ENCODE data around the gene TAF1L. TPM values are rescaled to one million over a fixed set of nuclear protein-coding genes. Genes with fewer than 3 reads are reported as not detected.

Gene TAF1L
- total RNA-seq, 4 donors from 2014 or later = not detected

GRCh38 chr9:32587901-32588300 is 47.6 kb downstream of the TAF1L start:
- Histone ChIP-seq H3K36me3 (no peaks in the 10 kb centered on the region), H3K9me3 (no peaks in the 10 kb centered on the region), H3K27me3 (no peaks in the 10 kb centered on the region), H3K4me3 (no peak overlapping the region), H3K27ac (no peak overlapping the region), H3K4me1 (no peaks in the 10 kb centered on the region)
- intact Hi-C loops (cut with DNase I; ENCODE audit: low total_unique reads) (loop anchor here (10.0 kb wide), 1 partner anchor 377 kb away; no protein-coding TSS in a partner anchor), in situ Hi-C loops (cut with MboI; ENCODE audit: low pct_ligation_motif_present in 1 of 4, low pct_unique_long_range_greater_than_20kb in 1 of 4, low sequenced_read_pairs in 3 of 4) (loop anchor here in 3 of 4 donors (10.0 to 25.0 kb wide), 2 partner anchors 374 to 387 kb away; no protein-coding TSS in a partner anchor)
- no peak for DNase-seq
- TF ChIP-seq, protein P1, sequence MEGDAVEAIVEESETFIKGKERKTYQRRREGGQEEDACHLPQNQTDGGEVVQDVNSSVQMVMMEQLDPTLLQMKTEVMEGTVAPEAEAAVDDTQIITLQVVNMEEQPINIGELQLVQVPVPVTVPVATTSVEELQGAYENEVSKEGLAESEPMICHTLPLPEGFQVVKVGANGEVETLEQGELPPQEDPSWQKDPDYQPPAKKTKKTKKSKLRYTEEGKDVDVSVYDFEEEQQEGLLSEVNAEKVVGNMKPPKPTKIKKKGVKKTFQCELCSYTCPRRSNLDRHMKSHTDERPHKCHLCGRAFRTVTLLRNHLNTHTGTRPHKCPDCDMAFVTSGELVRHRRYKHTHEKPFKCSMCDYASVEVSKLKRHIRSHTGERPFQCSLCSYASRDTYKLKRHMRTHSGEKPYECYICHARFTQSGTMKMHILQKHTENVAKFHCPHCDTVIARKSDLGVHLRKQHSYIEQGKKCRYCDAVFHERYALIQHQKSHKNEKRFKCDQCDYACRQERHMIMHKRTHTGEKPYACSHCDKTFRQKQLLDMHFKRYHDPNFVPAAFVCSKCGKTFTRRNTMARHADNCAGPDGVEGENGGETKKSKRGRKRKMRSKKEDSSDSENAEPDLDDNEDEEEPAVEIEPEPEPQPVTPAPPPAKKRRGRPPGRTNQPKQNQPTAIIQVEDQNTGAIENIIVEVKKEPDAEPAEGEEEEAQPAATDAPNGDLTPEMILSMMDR (IDR thresholded peaks at IDR 0.05) = no peak
- no peak for TF ChIP-seq POLR2A (IDR thresholded peaks at IDR 0.05)
- TF ChIP-seq POLR2AphosphoS5 (IDR thresholded peaks at IDR 0.05) = no peak
- no peak for TF ChIP-seq EP300 (IDR thresholded peaks at IDR 0.05; ENCODE audit: low read depth)

DNA sequence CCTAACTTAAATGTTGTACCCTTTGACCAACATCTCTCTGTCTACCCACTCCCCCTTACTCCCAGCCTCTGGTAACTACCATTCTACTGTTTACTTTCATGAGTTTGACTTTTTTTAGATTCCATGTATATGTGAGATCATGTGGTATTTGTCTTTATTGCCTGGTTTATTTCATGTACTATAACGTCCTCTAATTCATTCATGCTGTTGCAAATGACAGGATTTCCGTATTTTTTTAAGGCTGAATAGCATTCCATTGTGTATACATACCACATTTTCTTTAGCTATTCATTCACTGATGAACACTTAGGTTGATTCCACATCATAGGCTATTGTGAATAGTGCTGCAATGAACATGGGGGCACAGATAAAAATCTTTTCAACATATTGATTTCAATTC is 50.7 kb downstream of the TAF1L start:
- Histone ChIP-seq H3K27me3 (no peaks in the 10 kb centered on the region), H3K9me3 (no peaks in the 10 kb centered on the region), H3K27ac (no peak overlapping the region), H3K4me1 (no peaks in the 10 kb centered on the region), H3K4me3 (no peak overlapping the region), H3K36me3 (no peaks in the 10 kb centered on the region)
- TF ChIP-seq EP300 (IDR thresholded peaks at IDR 0.05; ENCODE audit: low read depth) (no peak), POLR2AphosphoS5 (IDR thresholded peaks at IDR 0.05) (no peak), POLR2A (IDR thresholded peaks at IDR 0.05) (no peak)
- TF ChIP-seq, protein P1 (IDR thresholded peaks at IDR 0.05) = no peak
- intact Hi-C loops (cut with DNase I; ENCODE audit: low total_unique reads) (loop anchor here (10.0 kb wide), 1 partner anchor 380 kb away; no protein-coding TSS in a partner anchor), in situ Hi-C loops (cut with MboI; ENCODE audit: low pct_ligation_motif_present in 1 of 4, low pct_unique_long_range_greater_than_20kb in 1 of 4, low sequenced_read_pairs in 3 of 4) (loop anchor here (5.0 to 25.0 kb wide), 3 partner anchors 378 to 390 kb away; no protein-coding TSS in a partner anchor)
- 14 to 30% methylated on average over 2 of the region's 2 CpGs for WGBS, 2 donors (ENCODE audit: low coverage in 1 of 2)
- no peak for DNase-seq

DNA sequence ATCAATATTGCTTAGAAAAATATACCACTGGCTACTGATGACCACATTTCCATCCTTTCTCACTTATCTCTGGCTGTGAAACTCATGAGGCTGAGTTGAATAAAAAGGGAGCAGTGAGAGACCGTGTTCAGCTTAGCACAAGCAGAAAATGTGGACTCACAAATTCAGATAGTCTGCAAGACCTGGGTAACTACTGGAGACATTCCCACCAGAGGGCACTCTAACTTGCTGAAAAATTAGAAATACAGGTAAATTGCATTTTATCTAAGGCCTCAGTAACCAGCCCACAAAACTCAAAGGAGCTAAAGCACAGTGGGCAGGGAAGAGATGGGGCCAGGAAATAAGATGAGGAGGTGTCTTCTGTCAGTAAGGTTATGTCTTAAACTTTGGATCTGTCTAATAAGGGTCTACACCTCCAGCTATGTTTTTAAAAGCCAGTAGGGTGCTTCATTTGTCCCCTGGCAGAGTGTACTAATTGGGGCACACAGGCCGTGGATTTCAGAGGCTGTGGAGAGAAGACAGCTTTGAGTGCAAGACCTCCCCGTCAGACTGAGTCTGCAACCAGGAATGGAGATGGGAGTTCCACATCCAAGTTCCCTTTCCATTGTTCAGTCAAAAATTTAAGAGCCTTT is 53.8 kb downstream of the TAF1L start:
- H3K27ac ChIP-seq = no peak overlapping the region
- intact Hi-C loops (cut with DNase I; ENCODE audit: low total_unique reads) = loop anchor here (10.0 kb wide), 1 partner anchor 383 kb away; no protein-coding TSS in a partner anchor
- H3K9me3 ChIP-seq = no peaks in the 10 kb centered on the region
- no peak overlapping the region for H3K4me3 ChIP-seq
- in situ Hi-C loops (cut with MboI; ENCODE audit: low pct_ligation_motif_present in 1 of 4, low pct_unique_long_range_greater_than_20kb in 1 of 4, low sequenced_read_pairs in 3 of 4) = loop anchor here (5.0 to 25.0 kb wide), 3 partner anchors 381 to 393 kb away; no protein-coding TSS in a partner anchor
- H3K36me3 ChIP-seq = no peaks in the 10 kb centered on the region
- H3K27me3 ChIP-seq = no peaks in the 10 kb centered on the region
- H3K4me1 ChIP-seq = no peaks in the 10 kb centered on the region
- no peak for TF ChIP-seq POLR2AphosphoS5 (IDR thresholded peaks at IDR 0.05)
- TF ChIP-seq, protein P1 (IDR thresholded peaks at IDR 0.05) = peak in 4 of 5 experiments; percentile 27 to 45 (median 31)
- DNase-seq = no peak
- 32 to 44% methylated on average over 3 of the region's 3 CpGs for WGBS, 2 donors (ENCODE audit: low coverage in 1 of 2)

DNA sequence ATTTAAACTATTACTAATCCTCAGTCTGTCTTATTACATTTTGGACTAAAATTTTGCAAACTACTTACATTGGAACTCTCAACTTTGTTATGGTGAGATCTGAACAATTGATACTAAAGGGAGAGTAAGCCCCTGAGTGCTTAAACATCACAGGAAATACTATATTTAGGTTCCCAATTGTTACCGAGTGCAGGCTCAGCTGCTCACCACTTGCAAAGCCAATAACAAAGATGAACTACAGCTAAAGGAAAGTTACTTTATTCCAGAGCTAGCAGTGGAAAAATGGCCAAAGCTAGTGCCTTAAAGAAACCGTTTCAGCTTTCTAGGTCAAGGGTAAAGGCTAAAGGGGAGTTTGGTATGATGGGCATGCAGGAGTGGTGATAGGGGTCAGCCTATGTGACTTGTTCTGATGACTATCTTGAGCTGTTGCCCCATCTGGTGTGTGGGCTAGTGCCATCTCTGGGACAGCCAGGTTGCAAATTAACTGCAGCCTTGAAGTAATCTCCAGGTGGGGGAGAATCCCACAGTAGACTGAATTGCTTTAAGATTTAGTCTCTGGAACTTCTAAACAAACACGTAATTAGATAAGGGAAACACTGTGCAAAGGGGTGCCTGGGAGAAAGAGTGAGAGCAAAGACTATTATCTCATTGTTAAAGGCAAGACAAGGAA is 54.7 kb downstream of the TAF1L start:
- H3K27ac ChIP-seq = no peak overlapping the region
- no peaks in the 10 kb centered on the region for H3K4me1 ChIP-seq
- WGBS, 2 donors (ENCODE audit: low coverage in 1 of 2) = 0 to 10% methylated on average over 2 to 3 of the region's 3 CpGs
- in situ Hi-C loops (cut with MboI; ENCODE audit: low pct_ligation_motif_present in 1 of 4, low pct_unique_long_range_greater_than_20kb in 1 of 4, low sequenced_read_pairs in 3 of 4) = loop anchor here (5.0 to 25.0 kb wide), 3 partner anchors 382 to 394 kb away; no protein-coding TSS in a partner anchor
- no peaks in the 10 kb centered on the region for H3K27me3 ChIP-seq
- TF ChIP-seq POLR2AphosphoS5 (IDR thresholded peaks at IDR 0.05) (no peak), EP300 (IDR thresholded peaks at IDR 0.05; ENCODE audit: low read depth) (no peak)
- TF ChIP-seq, protein P1 (IDR thresholded peaks at IDR 0.05) = no peak
- no peaks in the 10 kb centered on the region for H3K36me3 ChIP-seq
- no peaks in the 10 kb centered on the region for H3K9me3 ChIP-seq
- H3K4me3 ChIP-seq = no peak overlapping the region
- DNase-seq = no peak
- intact Hi-C loops (cut with DNase I; ENCODE audit: low total_unique reads) = loop anchor here (10.0 kb wide), 1 partner anchor 384 kb away; no protein-coding TSS in a partner anchor
